Mucosa of descending colon (tissue), 3 donors: ENCODE data around the gene SH3BP5. TPM values are rescaled to one million over a fixed set of nuclear protein-coding genes. Genes with fewer than 3 reads are reported as not detected.

Experiments used
- ATAC-seq: fragments of 200-7000 bp; cut with Tn5 transposase; one replicate; pipeline ENCODE4 v1.9.1; 2020; ENCODE audit warnings: mild to moderate bottlenecking, moderate library complexity
- DNase-seq, 3 donors: peaks; one replicate each; pipeline ENCODE4 v3.0.0-alpha.2; 2020
- H3K36me3 ChIP-seq: fragments of 200-600 bp; one replicate; pipeline ENCODE4 v1.8.0; 2021; ENCODE audit warnings: low read depth, mild to moderate bottlenecking
- H3K4me1 ChIP-seq: fragments of 200-600 bp; one replicate; pipeline ENCODE4 v1.8.0; 2021; ENCODE audit warnings: low read depth, mild to moderate bottlenecking
- H3K4me3 ChIP-seq: fragments of 200-600 bp; one replicate; pipeline ENCODE4 v1.8.0; 2021; ENCODE audit warnings: mild to moderate bottlenecking
- H3K9me3 ChIP-seq: fragments of 200-600 bp; one replicate; pipeline ENCODE4 v1.8.0; 2021; ENCODE audit warnings: mild to moderate bottlenecking
- CTCF ChIP-seq: fragments of 200-600 bp; IDR thresholded peaks from one replicate; pipeline ENCODE4 v1.8.0; 2022; ENCODE audit warnings: antibody characterized with exemption, mild to moderate bottlenecking
- intact Hi-C, 2 donors: fragments of 100-400 bp; cut with DNase I in 1 of 2; cut with micrococcal nuclease in 1 of 2; formaldehyde crosslinking; loops; one replicate each; pipeline versions ENCODE4 v1.11.0 to v1.11.1; 2022; cut with DNase I, micrococcal nuclease
- total RNA-seq, 3 donors: library from RNA; stranded (reverse); fragmentation: NEBNext Ultra II Directional in 2 of 3; extraction: Animal tissue kit (Norgen Biotek cat#: 25700) in 2 of 3; gene quantifications; one replicate each; pipeline versions ENCODE4 v1.2.1 to v1.2.4, GENCODE V29; 2021 to 2023
- donor health status: DM: no; HTN: no; CAD: no; lungs with moderate emphysema.
- donor health status: DM: no; HTN: no; CAD: no.
- donor health status: DM: no; HTN: yes; CAD: no.

SH3BP5 gene
- total RNA-seq, 3 donors from 2014 or later: 5.9 to 20.8 (median 10.9) TPM

GRCh38 chr3:15218689-15219088 is 113.7 kb downstream of the SH3BP5 start:
- H3K9me3 ChIP-seq: no peaks in the 10 kb centered on the region
- H3K4me1 ChIP-seq: no peaks in the 10 kb centered on the region
- peaks cover 4% of the 10 kb centered on the region for H3K36me3 ChIP-seq
- intact Hi-C loops: no loop called here
- no peak for ATAC-seq
- no peak for DNase-seq
- no peak for TF ChIP-seq CTCF
- H3K4me3 ChIP-seq: no peak overlapping the region

GRCh38 chr3:15217841-15218267 is 114.5 kb downstream of the SH3BP5 start:
- DNase-seq: no peak
- no peak for TF ChIP-seq CTCF
- intact Hi-C loops: no loop called here
- ATAC-seq: no peak
- Histone ChIP-seq H3K4me3 (no peak overlapping the region), H3K36me3 (peaks cover 4% of the 10 kb centered on the region), H3K4me1 (no peaks in the 10 kb centered on the region), H3K9me3 (no peaks in the 10 kb centered on the region)

GRCh38 chr3:15217011-15217671 is 115.2 kb downstream of the SH3BP5 start:
- intact Hi-C loops: no loop called here
- no peak for TF ChIP-seq CTCF
- no peak overlapping the region for H3K4me3 ChIP-seq
- H3K9me3 ChIP-seq: no peaks in the 10 kb centered on the region
- peaks cover 4% of the 10 kb centered on the region for H3K36me3 ChIP-seq
- H3K4me1 ChIP-seq: no peaks in the 10 kb centered on the region
- no peak for DNase-seq
- ATAC-seq: no peak

GRCh38 chr3:15216501-15216900 is 115.9 kb downstream of the SH3BP5 start:
- H3K4me1 ChIP-seq: no peaks in the 10 kb centered on the region
- peaks cover 4% of the 10 kb centered on the region for H3K36me3 ChIP-seq
- H3K4me3 ChIP-seq: no peak overlapping the region
- no peak for ATAC-seq
- TF ChIP-seq CTCF: no peak
- DNase-seq: no peak
- intact Hi-C loops: no loop called here
- no peaks in the 10 kb centered on the region for H3K9me3 ChIP-seq

- Histone ChIP-seq H3K36me3 (peaks cover 4% of the 10 kb centered on the region), H3K4me1 (no peaks in the 10 kb centered on the region), H3K4me3 (no peak overlapping the region), H3K9me3 (no peaks in the 10 kb centered on the region)
- DNase-seq (no peak), ATAC-seq (no peak)
- intact Hi-C loops: no loop called here
- TF ChIP-seq CTCF: no peak
Measured at GRCh38 chr3:15215996-15216395, 116.4 kb downstream of the SH3BP5 start.

GRCh38 chr3:15214758-15215157 is 117.6 kb downstream of the SH3BP5 start:
- DNase-seq: no peak

More at GRCh38 chr3:15214758-15215157, 117.6 kb downstream of the SH3BP5 start:
- intact Hi-C loops: no loop called here
- Histone ChIP-seq H3K4me1 (no peaks in the 10 kb centered on the region), H3K36me3 (peaks cover 4% of the 10 kb centered on the region), H3K9me3 (no peaks in the 10 kb centered on the region), H3K4me3 (no peak overlapping the region)
- ATAC-seq: no peak
- TF ChIP-seq CTCF: no peak
